ENCODE data around the gene CBX7. TPM values are rescaled to one million over a fixed set of nuclear protein-coding genes. Genes with fewer than 3 reads are reported as not detected.
"Not testable (repeated sequence)": the region's sequence is repeated elsewhere in the genome, so short reads cannot be mapped to it uniquely, and the experiment has no call there.

CBX7 gene
- total RNA-seq, 1 experiment from 2014 or later: 0.45 TPM

DNA sequence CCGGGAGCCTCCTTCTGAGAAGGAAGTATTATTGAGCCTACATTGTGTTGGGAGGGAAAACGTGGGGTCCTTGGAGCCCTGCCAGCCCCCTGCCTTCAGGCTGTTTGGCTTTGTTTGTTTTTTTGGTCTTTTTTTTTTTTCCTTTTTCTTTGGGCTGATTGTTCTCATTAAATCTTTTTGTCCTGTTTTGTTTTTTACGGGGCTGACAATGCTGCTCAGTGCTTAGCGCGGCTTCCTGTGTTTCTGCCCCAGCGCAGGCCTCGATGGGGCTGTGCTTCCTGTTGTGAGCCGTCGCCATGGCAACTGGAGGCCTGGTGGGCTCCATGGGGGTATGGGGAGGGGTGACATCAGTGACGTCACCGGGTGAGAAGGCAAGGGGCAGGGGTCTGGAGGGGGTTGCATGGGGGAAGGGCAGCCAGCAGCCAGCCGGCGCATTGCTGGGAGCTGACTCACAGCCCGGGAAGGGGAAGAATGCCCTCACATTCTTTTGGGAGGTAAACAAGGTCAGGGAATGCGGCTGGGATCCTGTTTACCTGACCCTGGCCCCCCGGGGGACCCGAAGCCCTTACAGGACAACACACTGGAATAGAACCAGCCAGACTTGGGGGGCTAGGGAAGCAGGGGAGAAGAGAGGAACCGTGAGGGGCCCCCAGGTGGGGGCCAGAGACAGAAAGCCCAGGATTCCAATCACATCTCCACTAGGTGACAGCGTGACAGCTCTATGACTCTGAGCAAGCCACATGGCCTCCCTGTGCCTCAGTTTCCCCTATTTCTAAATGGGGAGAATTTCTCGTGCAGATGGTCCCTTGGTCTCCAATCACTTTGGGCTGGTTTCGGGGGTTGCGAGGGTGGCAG, 22.2 kb upstream of the CBX7 start:
- DNase-seq (ENCODE audit: extremely low read depth, low read depth): peak; percentile 7

DNA sequence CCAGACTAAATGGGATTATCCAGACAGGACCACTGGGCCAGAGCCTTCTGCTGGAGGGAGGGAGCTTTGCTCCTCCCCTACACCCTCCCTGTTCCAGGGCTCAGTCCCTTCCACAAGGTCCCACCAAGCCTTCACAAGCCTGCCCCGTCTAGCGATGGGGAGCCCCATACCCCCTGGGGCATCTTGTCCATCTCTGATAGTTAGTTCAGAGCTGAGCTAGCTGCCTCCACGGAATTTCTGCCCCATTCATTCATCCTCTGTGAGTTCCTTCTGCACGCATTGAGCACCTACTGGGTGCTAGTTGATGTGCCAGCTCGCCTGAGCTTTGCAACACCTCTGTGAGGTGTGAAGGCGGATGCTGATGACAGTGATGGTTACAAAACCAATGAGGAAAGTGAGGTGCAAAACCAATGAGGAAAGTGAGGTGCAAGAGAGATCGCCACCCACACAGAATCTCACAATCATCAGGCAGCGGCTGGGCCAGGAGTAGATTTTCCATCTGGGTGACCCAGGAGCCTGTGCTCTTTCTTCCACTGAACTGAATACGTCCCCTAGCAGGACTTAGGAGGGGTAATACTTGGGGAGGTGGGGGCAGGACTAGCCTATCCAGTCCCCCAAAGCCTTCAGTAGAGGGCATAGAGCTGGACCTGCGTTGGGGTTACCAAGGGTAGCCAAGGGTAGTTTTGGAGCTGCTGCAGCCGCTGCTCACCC, 21.5 kb upstream of the CBX7 start:
- no peak for DNase-seq (ENCODE audit: extremely low read depth, low read depth)

DNA sequence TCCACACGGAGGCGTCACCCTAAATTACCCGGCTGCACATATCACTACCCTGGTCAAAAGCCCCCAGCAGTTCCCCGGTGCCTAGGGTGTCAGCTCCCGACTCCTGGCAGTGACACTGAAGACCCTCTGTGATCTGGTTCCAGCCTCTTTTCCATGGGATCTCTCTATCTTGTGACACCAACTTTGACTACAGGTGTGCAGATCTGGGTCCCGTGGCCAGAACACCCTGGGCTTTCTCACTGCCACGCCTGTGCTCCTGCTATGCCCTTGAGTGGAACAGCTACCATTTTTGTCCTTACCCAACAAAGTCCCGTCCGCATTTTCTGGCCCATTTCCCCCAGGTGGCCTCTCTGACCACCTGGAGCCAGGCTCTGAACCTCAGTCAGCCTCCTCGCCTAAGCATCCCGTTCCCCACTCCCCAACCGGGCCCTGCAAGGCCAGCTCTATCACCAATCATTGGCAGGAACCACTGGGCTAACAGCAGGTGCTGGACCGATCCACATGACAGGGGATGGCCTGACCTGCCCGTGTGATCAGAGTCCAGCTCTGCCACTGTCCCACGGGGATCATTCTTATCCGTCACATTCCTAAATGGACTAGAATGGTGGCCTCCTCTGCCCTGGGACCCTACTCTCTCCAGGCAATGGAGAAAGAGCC, 20.7 kb upstream of the CBX7 start:
- DNase-seq (ENCODE audit: extremely low read depth, low read depth): no peak

DNA sequence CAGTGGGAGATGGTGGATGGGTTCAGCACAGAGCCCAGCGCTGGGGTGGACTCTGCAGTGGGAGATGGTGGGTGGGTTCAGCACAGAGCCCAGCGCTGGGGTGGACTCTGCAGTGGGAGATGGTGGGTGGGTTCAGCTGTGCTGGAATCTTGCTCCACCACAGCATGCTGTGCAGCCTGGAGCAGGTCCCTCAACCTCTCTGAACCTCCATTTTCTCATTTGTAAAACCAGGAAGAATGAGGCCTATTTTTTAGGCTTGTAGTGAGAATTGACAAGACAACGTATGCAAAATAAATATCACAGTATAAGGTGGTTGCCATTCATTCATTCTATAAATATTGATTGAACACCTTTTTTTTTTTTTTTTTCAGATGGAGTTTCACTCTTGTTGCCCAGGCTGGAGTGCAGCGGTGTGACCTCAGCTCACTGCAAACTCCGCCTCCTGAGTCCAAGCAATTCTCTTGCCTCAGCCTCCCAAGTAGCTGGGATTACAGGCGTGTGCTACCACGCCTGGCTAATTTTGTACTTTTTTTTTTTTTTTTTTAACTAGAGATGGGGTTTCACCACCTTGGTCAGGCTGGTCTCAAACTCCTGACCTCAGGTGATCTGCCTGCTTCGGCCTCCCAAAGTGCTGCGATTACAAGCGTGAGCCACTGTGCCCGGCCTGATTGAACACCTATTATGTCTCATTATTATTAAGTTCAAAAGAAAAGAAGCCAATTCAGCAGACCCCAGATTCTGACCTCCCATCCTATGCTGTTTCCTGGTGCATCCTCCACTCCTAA, 20.0 kb upstream of the CBX7 start:
- not testable (repeated sequence) for DNase-seq (ENCODE audit: extremely low read depth, low read depth)

DNA sequence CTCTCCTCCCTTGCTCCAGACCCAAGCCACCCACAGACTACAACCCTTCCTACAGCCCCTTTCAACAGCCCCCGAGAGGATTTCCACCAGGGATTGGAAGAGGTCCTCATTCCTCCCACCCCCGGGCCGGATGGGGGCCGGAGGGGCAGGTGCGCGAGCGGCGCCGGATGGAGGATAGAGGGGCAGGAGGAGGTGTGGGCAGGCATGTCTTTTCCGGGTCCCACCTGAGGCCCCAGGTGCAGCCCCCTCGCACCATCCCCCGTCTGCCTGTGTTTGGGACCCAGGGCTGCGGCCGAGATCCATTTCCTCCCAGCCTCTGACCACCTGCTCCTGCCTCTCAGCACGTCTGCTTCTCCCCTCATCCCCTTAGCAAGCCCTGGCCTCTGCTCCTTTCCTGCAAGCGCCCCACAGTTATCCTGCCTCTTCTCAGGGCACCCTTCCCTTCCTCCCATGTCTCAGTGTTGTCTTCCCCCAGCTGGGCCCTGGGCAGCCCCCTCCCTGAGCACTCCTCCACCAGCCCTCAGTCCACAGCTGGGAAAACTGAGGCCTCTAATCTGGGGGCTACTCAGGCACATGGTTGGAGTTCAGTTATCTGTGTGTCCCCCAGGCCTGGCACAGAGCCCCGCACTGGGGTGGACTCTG, 19.3 kb upstream of the CBX7 start:
- DNase-seq (ENCODE audit: extremely low read depth, low read depth): no peak

DNA sequence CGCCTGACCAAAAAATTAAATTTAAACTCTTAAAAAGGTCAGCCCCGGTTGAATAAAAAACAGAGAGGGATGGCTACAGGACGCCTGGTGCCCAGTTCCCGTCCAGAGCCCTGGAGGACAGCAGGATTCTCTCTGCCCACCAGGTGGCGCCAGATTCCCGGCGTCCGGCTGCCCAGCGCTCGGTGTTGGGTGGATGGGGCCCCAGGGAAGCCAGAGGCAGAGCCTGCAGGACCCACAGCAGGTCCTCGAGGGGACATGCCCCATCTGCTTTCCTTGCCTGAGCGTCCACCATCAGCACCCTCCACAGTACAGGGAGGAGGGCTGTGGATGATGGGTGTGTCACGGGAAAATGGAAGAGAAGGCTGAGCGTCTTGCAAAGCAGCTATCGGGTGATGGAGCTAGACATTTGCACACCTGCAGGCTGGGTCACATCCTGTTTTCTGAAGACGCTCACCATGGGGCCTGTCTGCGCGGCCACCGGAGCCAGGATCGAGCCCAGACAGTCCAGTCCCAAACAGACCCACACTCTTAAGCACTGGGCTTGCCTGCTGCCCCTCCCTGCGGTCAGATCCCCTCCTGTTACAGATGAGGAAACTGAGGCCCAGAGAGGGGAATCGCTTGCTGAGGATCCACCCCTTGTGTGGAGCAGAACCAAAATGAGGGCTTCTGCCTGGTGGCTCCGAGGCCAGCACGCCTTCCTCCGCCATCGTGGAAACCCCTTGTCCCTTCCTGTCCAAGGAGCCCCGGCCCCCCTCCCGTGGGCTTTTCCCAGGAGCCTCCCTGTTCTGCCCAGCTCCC, 18.5 kb upstream of the CBX7 start:
- peak; percentile 40 for DNase-seq (ENCODE audit: extremely low read depth, low read depth)

DNA sequence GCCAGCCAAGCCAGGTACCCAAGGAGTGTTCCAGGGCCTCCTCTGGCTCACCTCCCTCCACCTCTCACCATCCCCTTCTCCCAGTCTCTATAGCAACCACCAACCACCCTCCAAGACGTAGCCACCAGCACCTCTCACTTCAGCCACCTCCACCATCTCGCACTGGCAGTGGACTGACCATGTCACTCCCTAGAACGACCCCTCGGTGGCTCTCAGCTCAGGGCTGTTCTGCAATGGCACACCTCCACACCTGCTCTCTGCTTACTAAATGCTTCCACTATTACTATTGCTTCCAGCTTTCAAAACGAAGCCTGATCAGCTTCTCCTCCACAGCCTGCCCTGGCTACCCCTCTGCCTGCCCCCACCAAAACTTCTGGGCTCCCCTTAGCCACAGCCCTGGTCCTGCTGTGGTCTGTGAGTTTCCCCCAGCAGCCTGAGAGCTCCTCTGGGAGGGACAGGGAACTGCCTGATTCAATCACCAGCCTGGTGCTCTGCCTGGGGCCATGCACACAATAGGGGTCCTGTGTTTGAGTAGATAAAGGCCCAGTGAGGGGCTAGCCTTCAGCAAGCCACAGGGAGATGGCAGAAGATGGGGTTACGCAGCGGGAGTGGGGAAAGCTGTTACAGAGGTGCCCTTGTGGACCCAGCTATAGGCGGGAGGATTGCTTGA, 17.5 kb upstream of the CBX7 start:
- DNase-seq (ENCODE audit: extremely low read depth, low read depth): no peak

DNA sequence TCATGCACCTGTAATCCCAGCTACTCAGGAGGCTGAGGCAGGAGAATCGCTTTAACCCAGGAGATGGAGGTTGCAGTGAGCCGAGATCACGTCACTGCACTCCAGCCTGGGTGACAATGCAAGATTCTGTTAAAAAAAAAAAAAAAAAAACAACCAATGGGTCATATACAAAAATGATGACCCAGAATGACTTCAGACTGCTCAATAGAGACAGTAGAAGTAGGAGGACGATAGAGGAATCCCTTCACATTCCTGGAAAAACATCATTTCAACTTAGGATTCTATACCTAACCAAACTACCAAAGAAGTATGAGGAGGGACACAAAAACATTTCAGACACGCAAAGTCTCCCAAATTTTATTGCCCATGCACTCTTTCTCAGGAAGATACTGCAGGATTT, 14.1 kb upstream of the CBX7 start:
- DNase-seq (ENCODE audit: extremely low read depth, low read depth): no peak

DNA sequence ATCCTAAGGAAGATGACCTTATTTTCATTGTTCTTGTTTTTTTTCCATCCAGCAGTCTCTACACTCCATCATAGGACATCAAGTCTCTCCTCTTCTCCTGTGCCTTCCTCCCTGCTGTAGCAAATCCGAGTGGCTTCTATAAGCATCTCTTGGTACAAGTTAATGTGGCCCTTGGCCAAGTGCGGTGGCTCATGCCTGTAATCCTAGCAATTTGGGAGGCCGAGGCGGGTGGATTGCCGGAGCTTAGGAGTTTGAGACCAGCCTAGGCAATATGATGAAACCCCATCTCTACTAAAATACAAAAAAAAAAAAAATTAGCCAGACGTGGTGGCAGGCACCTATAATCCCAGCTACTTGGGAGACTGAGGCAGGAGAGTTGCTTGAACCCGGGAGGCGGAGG, 3.6 kb upstream of the CBX7 start:
- DNase-seq (ENCODE audit: extremely low read depth, low read depth): not testable (repeated sequence)

DNA sequence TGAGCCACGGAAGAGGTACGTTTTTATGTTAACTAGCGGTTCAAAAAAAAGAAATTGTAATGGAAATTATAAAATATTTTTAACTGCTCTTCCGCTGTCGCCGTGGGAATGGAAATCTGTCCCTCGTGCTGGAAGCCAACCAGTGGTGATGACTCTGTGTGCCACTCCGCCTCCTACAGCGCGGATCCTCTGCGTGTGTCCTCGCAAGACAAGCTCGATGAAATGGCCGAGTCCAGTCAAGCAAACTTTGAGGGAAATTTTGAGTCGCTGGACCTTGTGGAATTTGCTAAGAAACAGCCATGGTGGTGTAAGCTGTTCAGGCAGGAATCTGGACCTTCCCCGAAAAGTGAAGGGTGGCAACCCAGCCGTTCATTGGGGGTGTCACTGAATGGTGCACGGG, 2.9 kb upstream of the CBX7 start:
- no peak for DNase-seq (ENCODE audit: extremely low read depth, low read depth)

DNA sequence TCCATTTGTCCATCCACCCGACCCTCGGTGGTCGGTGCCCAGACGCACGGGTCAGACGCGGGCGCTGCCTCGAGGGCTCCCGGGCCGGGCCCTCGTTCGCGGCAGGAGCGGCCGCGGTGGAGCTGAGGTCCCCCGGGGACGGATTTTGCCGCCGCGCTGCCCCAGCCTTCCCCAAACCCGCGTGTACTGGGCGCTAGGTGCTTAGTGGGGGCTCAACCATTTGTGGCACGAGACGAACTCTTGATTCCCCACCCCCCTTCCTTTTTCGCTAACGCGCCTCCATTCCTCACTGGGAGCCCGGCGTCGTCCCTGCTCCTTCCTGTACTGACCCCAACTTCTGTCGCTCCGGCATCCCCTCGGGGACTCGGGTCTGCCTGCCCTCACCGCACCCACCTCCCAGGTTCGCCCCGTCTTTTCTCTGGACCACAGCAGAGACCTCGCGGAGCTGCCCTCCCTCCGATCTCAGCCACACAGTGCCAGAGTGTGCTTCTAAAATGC, 789 bp upstream of the CBX7 start:
- DNase-seq (ENCODE audit: extremely low read depth, low read depth): no peak

DNA sequence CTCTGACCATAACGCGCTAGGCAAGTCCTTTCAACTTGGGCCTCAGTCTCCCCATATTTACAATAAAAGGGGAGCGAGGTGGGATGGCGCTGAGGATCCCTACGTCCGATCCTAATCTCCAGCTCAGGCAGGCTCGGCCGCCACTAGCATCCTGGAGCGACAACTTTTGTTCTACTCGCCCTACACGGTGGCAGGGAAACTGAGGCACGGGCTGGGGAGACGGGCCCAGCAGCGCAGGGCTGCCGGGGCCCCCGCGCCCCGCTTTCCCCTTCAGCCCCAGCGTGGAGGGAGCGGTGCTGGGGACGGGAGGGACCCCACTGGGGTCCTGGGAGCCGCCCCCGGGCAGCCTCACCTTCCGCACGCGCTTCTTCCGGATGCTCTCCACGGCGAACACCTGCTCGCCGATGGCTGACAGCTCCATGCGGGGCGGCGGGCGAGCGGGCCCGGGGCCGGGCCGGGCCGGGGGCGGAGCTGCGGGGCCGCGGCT, 413 bp downstream of the CBX7 start:
- DNase-seq (ENCODE audit: extremely low read depth, low read depth): no peak

DNA sequence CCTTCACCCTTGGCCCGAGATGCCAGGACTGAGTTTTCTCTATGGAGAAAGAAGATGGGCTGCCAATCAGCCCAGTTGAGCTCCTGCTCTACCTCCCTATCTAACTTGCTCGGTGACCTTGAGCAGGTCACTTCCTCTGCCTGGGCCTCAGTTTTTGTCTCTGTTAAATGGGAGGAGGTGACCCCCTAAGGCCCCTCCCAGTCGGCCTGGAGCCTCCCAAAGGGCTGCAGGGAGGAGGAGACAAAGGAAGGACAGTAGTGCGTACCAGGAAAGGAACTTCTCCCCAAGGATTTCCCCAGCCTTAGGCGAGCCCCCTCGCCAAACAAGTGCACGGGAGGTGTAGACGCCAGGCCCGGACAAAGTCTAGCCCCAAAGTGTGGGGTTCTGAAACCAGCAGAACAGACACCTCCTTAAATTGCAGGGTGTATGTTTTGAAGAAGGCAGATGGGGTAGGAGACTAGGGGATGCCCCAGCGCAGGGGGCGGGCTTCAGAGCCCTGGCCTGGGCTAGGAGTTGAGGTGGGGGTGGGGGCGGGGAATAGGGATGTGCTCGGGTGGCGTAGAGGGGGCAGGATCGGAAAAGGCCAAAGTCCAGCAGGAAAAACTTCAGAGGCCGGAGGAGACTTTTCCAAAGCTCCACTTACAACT, 1.0 kb downstream of the CBX7 start:
- DNase-seq (ENCODE audit: extremely low read depth, low read depth): no peak

DNA sequence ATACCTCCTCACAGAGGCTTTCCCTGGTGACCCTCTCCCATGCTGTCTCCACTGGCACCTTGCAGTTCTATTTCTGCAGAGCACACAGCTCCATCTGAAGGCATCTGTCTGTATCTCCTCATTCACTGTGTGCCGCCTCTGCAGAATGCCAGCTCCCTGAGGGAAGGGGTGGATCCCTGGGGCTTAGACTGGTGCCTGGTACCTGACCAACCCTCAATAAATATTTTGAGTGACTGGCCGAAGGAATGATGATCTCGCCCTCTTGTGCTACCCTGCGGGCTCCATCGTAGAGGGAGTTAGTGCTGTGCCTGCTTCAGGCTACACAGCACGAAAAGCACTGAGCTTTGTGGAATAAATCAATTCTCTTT, 1.6 kb downstream of the CBX7 start:
- no peak for DNase-seq (ENCODE audit: extremely low read depth, low read depth)

DNA sequence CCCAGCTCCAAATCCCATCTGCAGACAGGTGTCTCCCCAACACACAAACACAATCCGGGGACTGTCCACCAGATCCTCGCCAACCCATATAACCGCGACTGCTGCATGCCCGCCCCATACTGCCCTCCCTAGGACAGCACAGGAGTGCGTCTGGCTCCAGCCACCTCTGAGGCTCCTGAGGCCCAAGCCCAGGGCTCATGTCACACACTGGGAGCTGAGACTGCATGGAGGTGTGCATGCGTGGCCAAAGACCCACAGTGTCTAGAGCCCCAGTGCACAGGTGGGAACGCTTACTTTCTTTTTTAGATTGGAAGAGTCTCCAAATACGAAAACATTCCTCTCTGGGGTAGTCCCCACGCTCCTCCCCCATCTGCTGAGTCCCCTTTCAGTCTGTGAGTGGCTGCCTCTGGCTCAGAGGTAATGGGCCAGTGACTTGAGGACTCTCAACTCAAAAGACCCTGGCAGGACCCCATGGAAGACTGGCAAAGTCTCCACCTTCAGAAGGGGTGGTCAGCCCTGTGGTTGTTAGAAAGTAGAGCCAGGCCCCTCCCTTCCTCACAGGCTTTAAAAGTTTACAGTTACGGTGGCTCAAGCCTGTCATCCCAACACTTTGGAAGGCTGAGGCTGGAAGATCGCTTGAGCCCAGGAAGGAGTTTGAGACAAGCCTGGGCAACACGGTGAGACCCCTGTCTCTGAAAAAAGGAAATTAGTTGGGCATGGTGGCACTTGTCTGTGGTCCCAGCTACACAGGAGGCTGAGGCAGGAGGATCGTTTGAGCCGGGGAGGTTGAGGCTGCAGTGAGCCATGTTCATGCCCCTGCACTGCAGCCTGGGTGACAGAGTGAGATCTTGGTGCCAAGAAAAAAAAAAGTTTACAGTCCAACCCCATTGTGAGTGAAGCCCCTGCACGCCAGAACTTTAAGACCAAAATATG, 2.3 kb downstream of the CBX7 start:
- no peak for DNase-seq (ENCODE audit: extremely low read depth, low read depth)

DNA sequence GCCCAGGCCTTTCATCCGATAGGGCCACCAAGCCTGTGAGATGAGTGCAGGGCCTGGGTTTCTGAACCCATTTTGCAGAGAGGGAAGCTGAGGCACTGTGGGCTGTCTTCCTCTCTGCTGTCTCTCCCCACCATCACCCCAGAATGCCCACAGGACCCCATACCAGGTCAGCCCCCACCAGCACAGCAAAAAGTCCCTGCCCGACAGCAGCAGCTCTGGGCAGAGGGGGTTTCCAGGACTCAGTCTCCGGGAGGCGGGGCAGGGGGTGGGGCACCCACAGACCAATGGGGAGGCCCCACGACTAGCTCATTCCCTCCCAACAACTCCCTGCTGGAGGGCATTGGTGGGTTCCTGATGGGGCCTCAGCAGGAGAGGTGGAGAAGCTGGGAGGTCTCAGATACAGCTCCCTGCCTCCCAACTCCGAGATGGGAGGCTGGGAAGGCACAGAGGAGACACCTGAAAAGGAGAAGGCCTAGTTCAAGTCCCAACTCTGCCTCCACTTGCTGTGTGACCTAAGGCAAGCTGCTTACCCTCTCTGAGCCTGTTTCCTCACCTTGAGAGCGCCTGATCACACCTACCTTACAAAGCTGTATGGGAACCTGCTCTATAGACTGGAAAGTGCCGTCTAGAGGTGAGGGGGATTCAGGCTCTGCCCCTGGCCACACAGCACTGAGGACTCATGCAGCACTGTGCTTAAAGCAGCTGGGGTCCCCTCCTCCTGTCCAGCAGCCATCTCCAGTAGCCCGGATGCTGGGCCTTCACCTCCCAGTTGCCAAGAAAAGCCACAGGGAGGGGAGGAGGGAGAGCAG, 3.5 kb downstream of the CBX7 start:
- DNase-seq (ENCODE audit: extremely low read depth, low read depth): no peak
